Glomerular endothelial cell (primary cell): ENCODE data around the gene INPP4A. TPM values are rescaled to one million over a fixed set of nuclear protein-coding genes. Genes with fewer than 3 reads are reported as not detected.

Source experiments
- DNase-seq: peaks from one replicate; pipeline ENCODE4 v3.0.0-alpha.2; 2011; ENCODE audit warnings: low read depth, low spot score; ENCODE audit errors: extremely low read depth
- total RNA-seq: library from RNA; depleted of rRNA; stranded (reverse); fragments of >200 nt; gene quantifications from 2 replicates; pipeline ENCODE4 v1.2.3, GENCODE V29; 2015

The INPP4A gene
- total RNA-seq, 1 donor from 2014 or later: 30.6 TPM

DNA sequence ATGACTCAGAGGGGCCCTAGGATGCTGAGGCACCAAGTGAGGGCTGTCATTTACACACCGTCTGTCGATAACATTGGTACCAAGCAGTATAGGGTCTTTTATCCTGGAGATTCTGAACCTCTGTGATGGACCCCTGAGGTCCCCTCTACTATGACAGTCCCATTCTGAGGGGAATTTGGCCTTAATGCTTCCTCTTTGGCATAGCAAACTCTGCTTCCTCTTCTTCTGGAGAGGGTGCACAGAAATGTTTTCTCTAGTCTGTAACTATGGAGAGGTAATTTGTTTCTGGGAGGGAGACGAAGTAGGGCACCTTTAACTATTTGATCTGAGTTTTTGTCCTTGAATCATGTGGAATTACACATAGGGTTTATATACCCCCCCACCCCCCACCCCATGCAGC is 44.8 kb downstream of the INPP4A start:
- no peak for DNase-seq

DNA sequence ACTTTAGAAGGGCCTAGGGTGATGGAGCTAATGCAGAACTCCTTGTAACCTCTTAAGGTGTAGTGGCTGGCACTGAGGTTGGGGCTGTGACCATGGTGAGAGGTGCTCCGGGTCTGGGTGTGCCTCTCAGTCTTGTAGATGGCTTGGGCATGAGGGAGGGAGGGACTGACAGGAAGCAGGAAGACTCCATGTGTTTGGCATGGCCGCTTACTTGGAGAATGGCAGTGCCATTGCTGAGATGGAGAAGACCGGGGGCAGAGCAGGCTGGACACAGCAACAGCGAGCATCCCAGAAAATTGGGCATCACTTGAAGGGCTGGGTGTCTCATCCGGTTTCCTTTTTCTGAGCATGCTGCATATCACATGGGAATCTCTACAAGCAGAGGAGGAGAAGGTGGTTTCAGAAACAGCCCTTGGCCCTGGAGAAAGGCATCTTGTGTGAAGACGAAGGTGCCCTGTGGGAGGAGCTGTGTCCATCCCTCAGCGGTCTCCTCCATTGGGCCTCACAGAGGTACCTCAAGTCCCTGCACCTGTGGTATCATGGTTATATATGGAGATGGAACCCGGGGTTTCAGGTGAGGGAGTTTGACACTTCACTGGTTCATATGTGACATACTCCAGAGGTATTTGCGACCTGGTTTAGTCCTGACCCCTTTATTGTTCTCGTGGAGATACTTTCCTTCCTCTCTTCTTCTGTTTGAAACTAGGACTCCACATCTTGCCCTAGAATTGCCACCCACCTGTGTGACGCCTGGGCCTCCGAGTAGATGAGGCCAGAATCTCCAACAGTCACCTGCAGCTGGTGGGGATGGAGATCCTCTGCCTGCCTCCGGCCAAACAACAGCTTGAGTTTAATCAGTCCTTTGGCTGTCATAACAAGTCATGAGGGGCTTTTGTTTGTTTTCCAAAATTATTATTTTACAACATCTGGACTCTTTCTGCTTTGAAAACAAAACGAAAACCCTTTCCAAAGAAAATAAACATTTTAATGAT is 45.6 kb downstream of the INPP4A start:
- DNase-seq: no peak

DNA sequence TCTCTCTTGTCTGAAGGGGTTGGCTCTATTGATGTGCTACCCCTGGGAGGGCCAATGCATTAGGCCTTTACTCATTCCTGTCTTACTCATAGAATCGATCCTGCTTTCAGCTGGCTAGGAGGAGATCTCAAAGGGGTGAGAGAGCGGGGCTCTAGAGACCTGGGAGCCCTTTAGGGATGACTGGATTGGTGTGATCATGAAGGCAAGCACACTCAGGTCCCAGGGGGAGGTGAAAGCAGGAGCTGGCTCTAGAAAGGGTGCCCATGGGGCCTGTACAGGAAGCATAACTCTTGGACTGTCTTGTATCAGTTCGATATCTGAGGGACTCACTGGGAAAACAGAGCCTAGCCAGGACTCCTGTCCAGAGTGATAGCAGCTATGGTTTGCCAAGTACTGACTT is 47.8 kb downstream of the INPP4A start:
- no peak for DNase-seq

DNA sequence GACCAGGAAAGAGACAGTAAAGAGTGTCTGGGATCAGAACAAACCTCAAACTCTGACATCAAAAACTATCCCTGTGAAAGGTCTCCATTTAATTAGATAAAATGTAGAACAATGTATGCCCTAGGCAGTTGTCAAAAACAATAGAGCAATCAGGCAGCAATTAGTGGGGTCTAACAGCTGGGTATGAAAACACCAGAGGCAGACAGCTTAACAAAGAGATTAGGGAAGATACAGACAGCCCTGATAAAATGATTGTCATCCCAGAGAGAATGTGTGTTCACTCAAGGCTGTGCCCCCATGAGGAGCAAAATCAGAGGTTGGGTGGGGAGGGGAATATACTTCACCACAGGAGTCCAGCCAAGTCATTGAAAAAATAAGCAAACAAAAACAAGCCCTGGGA is 50.0 kb downstream of the INPP4A start:
- DNase-seq: no peak

DNA sequence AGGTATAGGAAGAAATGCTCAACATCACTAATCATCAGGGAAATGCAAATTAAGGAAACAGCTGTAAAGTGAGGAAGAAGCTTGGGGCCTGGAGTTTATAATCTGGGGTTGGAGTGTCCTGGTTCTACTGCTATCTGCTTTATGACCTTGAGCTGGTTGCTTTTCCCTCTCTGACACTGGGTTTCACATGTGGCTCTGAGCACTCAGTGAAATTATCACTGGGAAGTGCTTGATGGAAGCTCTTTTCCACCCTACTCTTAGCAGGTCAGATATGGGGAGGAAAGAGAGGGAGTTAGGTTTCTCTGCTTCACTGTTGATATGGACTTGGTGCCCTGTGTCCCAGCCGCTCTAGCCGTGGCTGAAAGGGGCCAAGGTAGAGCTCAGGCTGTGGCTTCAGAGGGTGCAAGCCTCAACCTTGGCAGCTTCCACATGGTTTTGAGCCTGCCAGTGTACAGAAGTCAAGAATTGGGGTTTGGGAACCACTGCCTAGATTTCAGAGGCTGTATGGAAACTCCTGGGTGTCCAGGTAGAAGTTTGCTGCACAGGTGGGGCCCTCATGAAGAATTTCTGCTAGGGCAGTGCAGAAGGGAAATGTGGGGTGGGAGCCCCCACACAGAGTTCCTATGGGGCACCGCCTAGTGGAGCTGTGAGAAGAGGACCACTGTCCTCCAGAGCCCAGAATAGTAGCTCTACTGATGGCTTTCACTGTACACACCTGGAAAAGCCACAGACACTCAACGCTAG is 52.3 kb downstream of the INPP4A start:
- DNase-seq: no peak

DNA sequence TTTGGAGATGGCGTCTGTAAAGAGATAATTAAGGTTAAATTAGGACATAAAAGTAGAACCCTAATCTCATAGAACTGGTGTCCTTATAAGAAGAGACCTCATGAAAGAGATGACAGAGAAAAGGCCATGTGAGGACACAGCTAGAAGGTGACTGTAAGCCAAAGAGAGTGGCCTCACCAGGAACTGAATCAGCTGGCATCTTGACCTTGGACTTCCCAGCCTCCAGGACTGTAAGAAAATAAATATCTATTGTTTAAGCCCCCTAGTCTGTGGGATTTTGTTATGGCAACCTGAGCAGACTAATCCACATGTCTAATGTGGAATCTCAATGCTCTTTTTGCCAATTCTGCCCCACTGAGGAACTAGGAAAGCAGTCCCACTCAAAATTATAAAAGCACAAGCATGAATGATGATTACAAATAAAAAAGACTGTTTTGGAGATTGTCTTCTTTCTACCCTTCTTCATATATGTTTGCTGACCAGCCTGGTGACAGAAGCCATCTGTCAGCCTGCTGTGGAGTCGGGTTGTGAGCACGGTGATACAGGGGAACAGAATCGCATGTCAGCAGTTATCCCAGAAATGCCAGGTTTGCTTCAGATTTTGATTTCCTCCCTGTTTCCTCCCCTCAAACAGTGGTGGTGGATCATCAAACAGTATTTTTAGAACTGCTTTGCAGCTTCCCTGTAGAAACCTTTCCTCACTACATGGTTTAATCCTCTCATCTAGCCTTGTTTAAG is 54.2 kb downstream of the INPP4A start:
- no peak for DNase-seq

DNA sequence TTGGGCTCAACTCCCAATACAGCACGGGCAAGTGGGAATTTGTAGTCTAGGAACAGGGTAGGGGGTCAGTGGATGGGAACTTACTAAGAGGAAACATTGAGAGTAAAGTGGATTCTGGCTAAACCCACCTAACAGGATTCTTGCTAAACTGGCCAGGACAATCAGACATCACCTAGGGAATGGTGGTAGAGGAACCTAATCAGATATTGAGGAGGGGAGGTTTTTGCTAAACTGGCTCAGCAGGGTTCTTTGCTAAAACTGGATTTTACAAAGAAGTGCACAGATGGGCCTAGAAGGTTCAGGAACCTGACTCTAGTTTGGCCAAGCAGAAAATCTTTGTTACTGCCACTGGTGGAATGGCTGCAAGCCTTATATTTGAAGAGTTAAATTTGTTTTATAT is 55.9 kb downstream of the INPP4A start:
- no peak for DNase-seq

DNA sequence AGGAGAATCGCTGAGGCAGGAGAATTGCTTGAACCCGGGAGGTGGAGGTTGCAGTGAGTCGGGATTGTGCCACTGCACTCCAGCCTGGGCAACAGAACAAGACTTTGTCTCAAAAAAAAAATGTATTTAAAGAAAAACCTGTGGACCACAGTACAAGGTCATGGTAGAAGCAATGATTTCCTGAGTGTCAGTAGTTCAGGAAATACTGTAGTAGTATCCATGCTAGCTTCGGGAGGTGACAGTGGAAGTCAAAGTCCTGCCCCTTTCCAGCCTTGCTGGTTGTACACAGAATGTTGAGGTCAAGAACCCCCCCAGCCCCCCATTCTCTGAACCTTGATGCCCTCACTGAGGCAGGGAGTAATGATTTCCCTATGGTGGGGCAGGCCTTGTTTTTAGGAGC is 56.6 kb downstream of the INPP4A start:
- no peak for DNase-seq

DNA sequence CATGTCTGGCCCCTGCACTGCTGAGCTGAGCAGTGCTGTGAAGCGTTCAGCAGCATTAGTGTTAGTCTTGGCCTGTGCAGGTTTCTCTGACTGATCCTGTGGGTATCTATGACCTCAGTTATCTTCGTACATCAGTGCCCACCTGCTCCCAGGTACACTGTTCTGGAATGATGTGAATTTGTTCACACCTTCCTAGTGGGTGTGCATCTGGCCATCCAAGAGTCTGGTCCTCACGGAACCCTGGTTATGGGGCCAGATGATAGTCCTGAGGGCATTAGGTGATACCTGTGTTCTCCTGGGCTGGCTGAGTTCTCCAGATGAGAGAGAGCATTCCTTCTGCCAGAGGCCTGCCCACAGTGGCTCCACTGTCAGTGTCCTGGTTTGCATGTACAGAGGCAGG is 57.2 kb downstream of the INPP4A start:
- DNase-seq: no peak

DNA sequence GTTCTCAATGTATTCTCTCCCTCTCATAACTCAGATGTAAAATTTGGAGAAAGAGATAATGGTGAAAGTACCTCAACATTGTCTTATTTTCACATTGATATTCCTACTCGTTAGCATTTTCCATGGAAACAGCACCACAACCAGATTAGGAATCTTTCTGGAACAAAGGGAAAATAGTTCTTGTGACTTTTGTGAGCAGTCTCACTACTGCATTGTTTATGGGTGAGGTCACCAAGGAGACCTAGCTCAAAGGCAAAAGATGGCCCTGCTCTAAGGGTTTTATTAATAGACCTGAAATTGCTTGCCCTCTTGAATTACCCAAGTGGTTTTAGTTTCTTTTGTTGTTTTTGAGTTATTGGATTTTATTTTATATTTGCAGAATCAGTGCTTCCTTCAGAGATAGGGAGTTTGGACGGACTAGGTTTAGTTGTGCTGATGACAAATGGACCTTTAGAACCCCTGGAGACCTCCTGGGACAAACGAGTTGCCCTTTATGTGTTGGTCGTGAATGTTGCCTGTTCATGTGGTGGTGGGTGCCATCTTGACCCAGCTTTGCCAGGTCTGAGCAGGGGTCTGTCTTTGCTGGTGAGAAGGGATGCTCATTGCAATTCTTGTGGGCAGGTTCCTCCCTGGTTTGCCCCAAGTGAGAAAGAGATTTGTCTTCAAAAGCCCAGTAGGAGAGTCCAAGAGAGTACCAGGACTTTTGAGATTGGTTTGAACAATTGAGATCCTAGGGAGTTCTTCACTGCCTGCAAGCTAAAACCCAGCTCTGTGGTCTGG is 58.1 kb downstream of the INPP4A start:
- DNase-seq: no peak

DNA sequence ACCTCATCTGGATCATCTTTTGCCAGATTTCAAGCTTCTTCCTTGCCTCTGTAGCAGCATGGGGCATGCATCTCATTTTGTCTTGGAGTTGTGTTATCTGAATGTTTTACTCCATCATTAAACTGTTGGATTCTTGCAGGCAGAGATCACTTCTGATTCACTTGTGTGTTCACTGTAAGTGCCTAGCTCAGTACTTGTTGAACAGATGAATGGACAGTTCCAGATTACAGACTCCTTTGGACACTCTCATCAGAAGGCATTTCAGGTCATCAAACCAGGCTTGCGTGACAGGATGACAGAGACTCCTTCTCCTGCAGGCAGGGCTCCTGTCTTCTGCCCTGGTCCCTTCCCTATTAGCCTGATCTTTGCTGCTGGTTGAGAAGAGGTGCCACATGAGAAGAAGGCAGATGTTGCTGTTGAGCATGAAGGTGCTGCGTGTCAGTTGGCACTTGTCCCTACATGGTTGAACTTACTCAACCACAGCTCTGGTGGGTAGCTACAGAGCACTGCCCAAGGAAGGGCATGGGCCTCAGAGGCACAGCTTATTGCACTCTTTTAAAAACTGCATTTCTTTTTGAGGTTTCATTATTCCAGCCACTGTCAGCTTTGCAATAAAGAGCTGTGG is 58.9 kb downstream of the INPP4A start:
- no peak for DNase-seq

DNA sequence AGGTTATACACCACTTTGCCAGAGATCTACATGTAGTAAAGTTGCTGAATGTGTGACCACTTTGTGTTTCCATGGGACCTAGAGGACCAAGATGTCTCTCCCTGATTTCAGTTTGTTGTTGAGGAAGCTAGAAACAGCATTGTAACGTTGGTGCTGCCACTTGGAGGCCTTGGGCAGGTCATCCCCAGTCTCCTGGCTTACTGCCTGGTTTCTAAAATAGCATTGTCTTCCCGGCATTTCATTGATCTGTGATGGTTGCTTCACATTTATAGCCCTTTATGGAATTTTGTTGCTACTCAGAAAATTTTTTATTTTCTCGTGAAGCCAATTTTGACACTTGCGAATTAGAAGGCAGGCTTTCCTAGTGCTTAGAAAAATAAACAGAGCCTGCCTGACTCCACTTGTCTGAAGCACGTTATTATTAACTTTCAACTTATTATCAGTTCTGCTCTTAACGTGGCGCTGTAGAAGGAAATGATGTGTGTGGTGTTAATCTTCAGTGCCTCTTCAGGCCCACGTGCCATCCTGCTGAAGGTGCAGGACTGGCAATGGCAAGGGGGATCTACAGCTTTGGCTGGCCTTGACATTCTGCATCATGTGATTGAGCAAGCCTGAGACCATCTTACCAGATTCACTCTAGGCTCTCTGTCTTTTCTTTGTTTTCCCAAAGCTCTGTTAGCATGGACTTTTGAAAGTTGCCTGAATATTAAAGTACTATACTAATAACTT is 59.9 kb downstream of the INPP4A start:
- DNase-seq: no peak

DNA sequence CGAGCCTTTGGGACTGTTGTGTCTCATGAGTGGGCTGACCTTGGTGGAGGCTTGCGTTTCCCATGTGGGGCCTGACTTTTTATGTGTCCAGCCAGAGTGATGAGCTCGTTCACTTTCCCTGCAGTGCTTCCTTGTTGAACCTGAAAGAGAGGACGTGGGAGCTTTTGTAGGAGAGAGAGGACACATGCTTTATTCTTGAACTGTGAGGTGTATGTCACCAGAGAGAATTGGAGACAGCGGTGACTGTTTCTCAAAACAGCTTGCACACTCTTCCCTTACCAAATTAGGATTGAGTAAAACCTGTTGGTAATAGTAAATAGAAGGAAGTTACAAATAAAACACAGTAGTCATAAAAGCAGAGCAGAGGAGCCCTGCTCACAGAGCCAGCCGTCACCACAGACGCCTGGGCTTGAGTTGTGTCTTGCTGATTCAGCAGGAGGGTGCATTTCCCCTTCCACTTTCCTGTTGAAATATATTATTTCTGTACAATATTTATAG is 60.7 kb downstream of the INPP4A start:
- no peak for DNase-seq

DNA sequence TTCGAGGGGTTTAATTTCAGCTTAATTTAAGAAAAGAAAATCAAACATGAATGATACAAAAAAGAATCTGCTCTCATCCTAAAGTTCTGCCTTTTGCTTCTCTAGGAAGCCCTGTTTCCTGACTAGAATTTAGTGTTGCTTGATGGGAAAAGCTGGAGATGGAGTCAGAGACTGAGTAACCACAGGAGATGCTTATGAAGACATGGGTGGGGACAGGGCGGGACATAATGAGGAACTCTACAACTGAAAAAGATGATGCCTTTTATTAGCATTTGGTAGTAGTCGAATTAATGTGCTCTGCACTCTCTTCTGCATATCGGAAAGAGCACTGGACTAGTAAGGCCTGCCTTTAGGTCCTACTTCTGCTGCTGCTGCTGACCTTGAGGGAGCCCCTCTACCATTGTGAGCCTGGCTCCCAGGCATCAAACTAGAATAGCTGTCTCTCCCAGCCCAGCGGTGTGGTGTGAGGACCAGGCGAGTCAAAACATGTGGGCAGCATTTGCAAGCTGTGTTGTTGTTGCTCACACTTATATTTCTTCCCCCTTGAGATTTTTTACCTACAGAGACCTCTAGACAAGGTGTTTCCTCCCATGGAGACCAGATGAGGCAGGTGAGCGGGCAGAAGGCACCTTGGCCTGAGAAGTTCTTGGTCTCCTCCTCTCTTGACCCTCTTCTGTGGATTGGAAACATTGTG is 61.5 kb downstream of the INPP4A start:
- no peak for DNase-seq

DNA sequence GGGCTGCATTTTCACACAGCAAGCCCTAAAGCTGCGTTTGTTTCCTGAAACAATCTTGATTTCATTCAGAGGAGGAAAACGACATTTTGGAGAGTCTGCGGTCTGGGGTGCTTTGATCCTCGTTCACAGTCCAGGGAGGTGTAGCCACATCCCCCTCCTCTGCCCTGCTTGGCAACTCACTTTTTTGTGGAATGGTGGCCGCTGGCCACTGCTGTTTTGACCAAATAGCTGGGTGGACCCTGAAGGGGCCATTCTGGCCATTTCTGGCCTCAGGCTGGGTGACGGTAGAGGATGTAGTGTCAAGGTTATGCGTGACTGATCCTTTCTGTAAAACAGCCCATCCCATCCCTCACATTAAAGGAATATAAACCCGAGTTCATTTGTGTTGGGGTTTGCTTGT is 62.2 kb downstream of the INPP4A start:
- no peak for DNase-seq

DNA sequence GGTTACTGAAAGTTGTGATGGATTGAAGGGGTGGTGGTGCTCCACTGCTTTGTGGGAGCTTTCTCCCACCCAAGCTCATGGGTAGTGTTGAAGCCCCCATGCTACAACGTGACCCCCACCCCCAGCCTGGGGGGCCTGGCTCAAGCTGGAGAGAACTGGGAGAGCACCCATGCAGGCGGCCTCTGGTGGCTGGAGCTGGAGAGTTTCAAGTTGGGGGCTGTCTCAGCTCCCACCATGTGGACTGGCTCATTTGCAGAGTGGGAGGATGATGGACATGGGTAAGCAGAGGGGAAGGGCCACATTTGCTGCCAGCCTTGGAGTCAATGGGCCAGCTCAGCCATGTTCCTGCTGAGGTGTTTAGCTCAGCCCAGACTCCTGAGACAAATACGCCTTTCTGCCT is 62.8 kb downstream of the INPP4A start:
- DNase-seq: no peak

DNA sequence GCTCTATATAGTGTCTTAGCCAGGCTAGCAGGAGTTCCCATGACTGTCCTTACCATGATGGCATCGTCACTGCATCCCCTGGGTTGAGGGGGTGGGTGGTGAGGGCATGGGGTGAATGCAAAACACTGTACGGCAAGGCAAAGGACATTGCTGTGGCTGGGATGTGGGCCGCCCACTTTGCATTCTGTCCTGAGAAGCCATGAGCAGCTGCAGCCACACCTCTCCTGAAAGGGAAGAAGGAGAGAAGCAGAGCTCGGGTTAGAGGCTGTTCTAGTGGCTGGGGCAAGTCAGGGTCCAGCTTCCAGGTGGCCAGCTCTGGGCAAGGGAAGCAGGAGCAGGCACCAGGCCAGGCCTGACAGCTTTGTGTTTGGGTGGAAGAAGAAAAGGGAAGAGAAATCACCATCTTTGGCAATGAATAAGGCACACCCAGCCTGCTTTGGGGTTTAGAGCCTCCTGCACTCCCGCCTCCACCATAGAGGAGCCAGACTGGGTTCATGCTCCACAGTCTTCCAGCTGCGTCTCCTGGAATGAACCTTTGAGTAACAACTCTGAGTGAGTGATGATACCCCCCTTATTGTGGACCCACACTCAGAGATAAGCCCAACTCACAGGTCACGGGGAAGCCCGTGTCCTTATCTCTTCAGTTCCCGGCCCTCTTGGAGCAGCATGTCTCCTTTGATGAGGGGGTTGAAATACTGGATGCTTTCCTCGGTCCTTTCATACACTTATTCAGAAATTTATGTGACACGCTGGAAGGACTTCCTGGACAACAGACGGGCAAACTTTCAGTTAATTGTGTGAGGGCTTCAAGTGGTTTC is 63.4 kb downstream of the INPP4A start:
- no peak for DNase-seq

DNA sequence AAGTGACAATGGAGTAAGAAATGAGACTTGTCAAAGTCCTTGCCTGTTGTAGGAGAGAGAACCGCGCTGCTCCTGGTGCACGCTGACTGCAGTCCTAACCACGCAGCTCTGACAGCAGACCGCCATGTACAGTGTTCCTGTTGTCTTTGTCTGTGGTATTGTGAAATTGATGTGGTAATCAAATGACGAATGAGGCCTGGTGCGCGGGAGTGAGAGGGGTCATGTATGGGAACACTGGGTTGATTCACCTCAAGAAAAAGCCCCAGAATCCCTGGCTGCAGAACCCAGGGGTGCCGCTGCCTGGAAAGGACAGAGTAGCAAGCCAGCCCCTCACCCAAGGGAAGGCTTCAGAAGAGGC is 64.0 kb downstream of the INPP4A start:
- DNase-seq: no peak
